HG03280 (cell line): ENCODE data around the gene KRTAP5-8.
"Not testable (repeated sequence)": the region's sequence is repeated elsewhere in the genome, so short reads cannot be mapped to it uniquely, and the experiment has no call there.

Experiments
- ATAC-seq: cut with Tn5 transposase; IDR thresholded peaks from one replicate; pipeline ENCODE4 v1.9.1; 2021; ENCODE audit warnings: mild to moderate bottlenecking, moderate library complexity; ENCODE audit not compliant: unreplicated experiment

The KRTAP5-8 gene

GRCh38 chr11:71542879-71543777, 5.3 kb downstream of the KRTAP5-8 start:
- no peak for ATAC-seq

GRCh38 chr11:71543866-71544265, 6.0 kb downstream of the KRTAP5-8 start:
- no peak for ATAC-seq

- no peak for ATAC-seq
These were observed 6.8 kb downstream of the KRTAP5-8 start for GRCh38 chr11:71544525-71545214.

- ATAC-seq, result no peak
These were observed 7.7 kb downstream of the KRTAP5-8 start for GRCh38 chr11:71545405-71545966.

- ATAC-seq, result no peak
These were observed 10.3 kb downstream of the KRTAP5-8 start, which contains the start of gene KRTAP5-9 for GRCh38 chr11:71548120-71548519. KRTAP5-9 (plus strand) TSS chr11:71548420; CDS start chr11:71548658, 238 bp downstream.

- no peak for ATAC-seq
These were observed 10.9 kb downstream of the KRTAP5-8 start for GRCh38 chr11:71548716-71549151.

GRCh38 chr11:71551711-71552110, 13.9 kb downstream of the KRTAP5-8 start:
- no peak for ATAC-seq

- ATAC-seq, result no peak
These were observed 17.2 kb downstream of the KRTAP5-8 start for GRCh38 chr11:71554996-71555395.

GRCh38 chr11:71555508-71555907, 17.7 kb downstream of the KRTAP5-8 start:
- no peak for ATAC-seq

GRCh38 chr11:71556018-71556417, 18.2 kb downstream of the KRTAP5-8 start:
- no peak for ATAC-seq

- ATAC-seq, result no peak
These were observed 19.4 kb downstream of the KRTAP5-8 start for GRCh38 chr11:71557257-71557656.

- no peak for ATAC-seq
These were observed 21.2 kb downstream of the KRTAP5-8 start for GRCh38 chr11:71558996-71559395.

- ATAC-seq, result no peak
These were observed 24.3 kb downstream of the KRTAP5-8 start for GRCh38 chr11:71562120-71562519.

GRCh38 chr11:71563406-71563805, 25.6 kb downstream of the KRTAP5-8 start:
- ATAC-seq, result no peak

- ATAC-seq, result no peak
These were observed 26.6 kb downstream of the KRTAP5-8 start for GRCh38 chr11:71564430-71564829.

- no peak for ATAC-seq
These were observed 27.4 kb downstream of the KRTAP5-8 start, which contains the start of gene KRTAP5-10 for GRCh38 chr11:71565263-71565662. KRTAP5-10 (plus strand) TSS chr11:71565563; CDS start chr11:71565588, 25 bp downstream.

GRCh38 chr11:71566081-71566620, 28.3 kb downstream of the KRTAP5-8 start:
- no peak for ATAC-seq

- ATAC-seq, result not testable (repeated sequence)
These were observed 29.1 kb downstream of the KRTAP5-8 start for GRCh38 chr11:71566626-71567599.

GRCh38 chr11:71567633-71568032, 29.8 kb downstream of the KRTAP5-8 start:
- not testable (repeated sequence) for ATAC-seq
